Cardiac muscle cell (in vitro differentiated cells and primary cell): ENCODE data around the gene TLR3. TPM values are rescaled to one million over a fixed set of nuclear protein-coding genes. Genes with fewer than 3 reads are reported as not detected.
"Not testable (repeated sequence)": the region's sequence is repeated elsewhere in the genome, so short reads cannot be mapped to it uniquely, and the experiment has no call there.

ENCODE experiments used
- DNase-seq, 2 donors: peaks; one replicate each; pipeline versions ENCODE4 v3.0.0 to v3.0.0-alpha.2; 2010 to 2017; ENCODE audit warnings: low read depth in 1 of 2, low spot score in 1 of 2
- H3K27ac ChIP-seq: fragments of 200-600 bp; sonication (generic); 2 replicates; pipeline ENCODE4 v1.5.1; 2016
- H3K27me3 ChIP-seq: fragments of 200-600 bp; sonication (generic); 2 replicates; pipeline ENCODE4 v1.6.0; 2016; ENCODE audit warnings: control low read depth
- H3K36me3 ChIP-seq: fragments of 200-600 bp; sonication (generic); 2 replicates; pipeline ENCODE4 v1.5.1; 2016; ENCODE audit warnings: control low read depth
- H3K4me1 ChIP-seq: fragments of 200-600 bp; sonication (generic); 2 replicates; pipeline ENCODE4 v1.8.1; 2017; ENCODE audit warnings: low read depth, mild to moderate bottlenecking, mixed run types
- H3K4me3 ChIP-seq: fragments of 200-600 bp; sonication (generic); 2 replicates; pipeline ENCODE4 v1.5.1; 2016; ENCODE audit warnings: mild to moderate bottlenecking
- H3K9me3 ChIP-seq: fragments of 200-600 bp; sonication (generic); 2 replicates; pipeline ENCODE4 v1.5.1; 2017; ENCODE audit warnings: low read depth, mild to moderate bottlenecking, control low read depth
- CTCF ChIP-seq: IDR thresholded peaks from 2 replicates; pipeline ENCODE4 v1.5.1; 2012; ENCODE audit warnings: low read depth, mild to moderate bottlenecking, low read length
- polyA plus RNA-seq: library from polyadenylated mRNA; unstranded; fragments of >200 nt; fragmentation: Nextera tagmentation; extraction: Ambion mirVana; gene quantifications from 2 replicates; pipeline ENCODE4 v1.2.1, GENCODE V29; 2016
- total RNA-seq: library from RNA; depleted of rRNA; stranded (reverse); fragments of >200 nt; gene quantifications from 2 replicates; pipeline ENCODE4 v1.2.3, GENCODE V29; 2016

The TLR3 gene
- total and polyA plus RNA-seq, 2 experiments from 2014 or later: not detected

GRCh38 chr4:186037692-186038658 is 31.0 kb upstream of the TLR3 start:
- no peaks in the 10 kb centered on the region for H3K9me3 ChIP-seq
- peak; percentile 79 to 91 for DNase-seq
- peaks cover 8% of the 10 kb centered on the region for H3K4me1 ChIP-seq
- no peak overlapping the region for H3K27ac ChIP-seq
- H3K27me3 ChIP-seq: no peaks in the 10 kb centered on the region
- H3K36me3 ChIP-seq: no peaks in the 10 kb centered on the region
- H3K4me3 ChIP-seq: no peak overlapping the region
- peak; percentile 62 for TF ChIP-seq CTCF

- no peaks in the 10 kb centered on the region for H3K36me3 ChIP-seq
- peaks cover 8% of the 10 kb centered on the region for H3K4me1 ChIP-seq
- TF ChIP-seq CTCF: no peak
These were observed 29.3 kb upstream of the TLR3 start for GRCh38 chr4:186039697-186040096.

GRCh38 chr4:186040316-186040715 is 28.6 kb upstream of the TLR3 start:
- Histone ChIP-seq H3K27ac (no peak overlapping the region), H3K36me3 (no peaks in the 10 kb centered on the region), H3K9me3 (no peaks in the 10 kb centered on the region), H3K4me3 (no peak overlapping the region), H3K4me1 (peaks cover 8% of the 10 kb centered on the region), H3K27me3 (no peaks in the 10 kb centered on the region)
- no peak for DNase-seq
- TF ChIP-seq CTCF: no peak

More at GRCh38 chr4:186039697-186040096, 29.3 kb upstream of the TLR3 start:
- H3K27me3 ChIP-seq: no peaks in the 10 kb centered on the region
- peak in 1 of 2 donors; percentile 83 for DNase-seq
- H3K9me3 ChIP-seq: no peaks in the 10 kb centered on the region
- H3K27ac ChIP-seq: peak overlapping the region; percentile 0
- H3K4me3 ChIP-seq: no peak overlapping the region

- DNase-seq: peak in 1 of 2 donors; percentile 50
These were observed 21.5 kb upstream of the TLR3 start for GRCh38 chr4:186047501-186047900.

GRCh38 chr4:186050135-186050534 is 18.8 kb upstream of the TLR3 start:
- not testable (repeated sequence) for H3K27ac ChIP-seq, H3K9me3 ChIP-seq, H3K4me3 ChIP-seq, DNase-seq, H3K36me3 ChIP-seq, H3K4me1 ChIP-seq, H3K27me3 ChIP-seq

More at GRCh38 chr4:186047501-186047900, 21.5 kb upstream of the TLR3 start:
- H3K4me1 ChIP-seq, H3K9me3 ChIP-seq, H3K27me3 ChIP-seq, H3K4me3 ChIP-seq, H3K27ac ChIP-seq, H3K36me3 ChIP-seq: not testable (repeated sequence)

GRCh38 chr4:186051096-186051495 is 17.9 kb upstream of the TLR3 start:
- H3K27ac ChIP-seq: no peak overlapping the region
- no peak for TF ChIP-seq CTCF
- H3K27me3 ChIP-seq: no peaks in the 10 kb centered on the region
- DNase-seq: no peak
- H3K9me3 ChIP-seq: no peaks in the 10 kb centered on the region
- H3K4me1 ChIP-seq: no peaks in the 10 kb centered on the region
- no peaks in the 10 kb centered on the region for H3K36me3 ChIP-seq
- no peak overlapping the region for H3K4me3 ChIP-seq
